NCI-H2227 treated with DMSO at 0.1 percent for 48 hours (cell line): Measurements from ENCODE around the gene SYT12.
"Not testable (repeated sequence)": the region's sequence is repeated elsewhere in the genome, so short reads cannot be mapped to it uniquely, and the experiment has no call there.

Source experiments
- DNase-seq: peaks from one replicate; lab custom pipeline; 2025; lab: John Stamatoyannopoulos, UW

Gene SYT12

GRCh38 chr11:66996609-66997273, 26.2 kb upstream of the SYT12 start:
- DNase-seq = no peak

GRCh38 chr11:66999555-66999954, 23.4 kb upstream of the SYT12 start:
- DNase-seq = no peak

- no peak for DNase-seq
These were observed 21.6 kb upstream of the SYT12 start for GRCh38 chr11:67001332-67001731.

- no peak for DNase-seq
These were observed 20.5 kb upstream of the SYT12 start for GRCh38 chr11:67002297-67002913.

GRCh38 chr11:67002921-67003411, 20.0 kb upstream of the SYT12 start:
- DNase-seq = no peak

GRCh38 chr11:67005200-67005599, 17.7 kb upstream of the SYT12 start:
- not testable (repeated sequence) for DNase-seq

GRCh38 chr11:67006029-67006884, 16.7 kb upstream of the SYT12 start:
- no peak for DNase-seq

GRCh38 chr11:67007126-67007525, 15.8 kb upstream of the SYT12 start:
- no peak for DNase-seq

GRCh38 chr11:67010296-67010905, 12.5 kb upstream of the SYT12 start:
- DNase-seq = no peak

- DNase-seq = no peak
These were observed 9.4 kb upstream of the SYT12 start for GRCh38 chr11:67013511-67014045.

GRCh38 chr11:67014343-67014742, 8.6 kb upstream of the SYT12 start:
- DNase-seq = no peak

GRCh38 chr11:67015048-67015447, 7.9 kb upstream of the SYT12 start:
- no peak for DNase-seq

GRCh38 chr11:67016550-67016949, 6.4 kb upstream of the SYT12 start:
- DNase-seq = no peak

- no peak for DNase-seq
These were observed 2.0 kb upstream of the SYT12 start for GRCh38 chr11:67020949-67021348.

- no peak for DNase-seq
These were observed 497 bp upstream of the SYT12 start for GRCh38 chr11:67022341-67022933.

- no peak for DNase-seq
These were observed 1.0 kb downstream of the SYT12 start for GRCh38 chr11:67023957-67024353.

GRCh38 chr11:67024410-67024809, 1.5 kb downstream of the SYT12 start:
- DNase-seq = no peak

GRCh38 chr11:67024966-67025365, 2.0 kb downstream of the SYT12 start:
- DNase-seq = no peak

GRCh38 chr11:67025750-67026149, 2.8 kb downstream of the SYT12 start:
- no peak for DNase-seq

GRCh38 chr11:67026941-67027340, 4.0 kb downstream of the SYT12 start:
- no peak for DNase-seq

GRCh38 chr11:67027483-67027930, 4.6 kb downstream of the SYT12 start:
- DNase-seq = no peak
